ENCODE data around the gene ETFDH. TPM values are rescaled to one million over a fixed set of nuclear protein-coding genes. Genes with fewer than 3 reads are reported as not detected.

The ETFDH gene
- polyA plus RNA-seq, 1 donor from 2014 or later: 45.1 TPM

DNA sequence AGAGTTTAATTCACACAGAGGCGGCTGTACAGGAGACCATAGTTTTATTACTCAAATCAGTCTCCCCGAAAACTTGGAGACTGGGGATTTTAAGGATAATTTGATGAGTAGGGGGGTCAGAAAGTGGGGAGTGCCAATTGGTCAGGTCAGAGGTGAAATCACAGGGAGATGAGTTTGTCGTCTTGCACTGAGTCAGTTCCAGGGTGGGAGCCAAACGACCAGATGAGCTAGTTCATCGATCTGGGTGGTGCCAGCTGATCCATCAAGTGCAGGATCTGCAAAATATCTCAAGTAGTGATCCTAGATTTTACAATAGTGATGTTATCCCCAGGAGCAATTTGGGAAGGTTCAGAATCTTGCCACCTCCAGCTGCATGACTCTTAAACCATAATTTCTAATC lies 4.0 kb downstream of the ETFDH start:
- Histone ChIP-seq H3F3A (ENCODE audit: insufficient read depth, low read length, poor library complexity, severe bottlenecking) (no peaks in the 10 kb centered on the region), H3K27me3 (ENCODE audit: insufficient read depth, low read depth, low read length) (no peaks in the 10 kb centered on the region), H3K4me3 (ENCODE audit: low read length) (no peak overlapping the region), H3K9me3 (ENCODE audit: low read length) (no peaks in the 10 kb centered on the region), H3K4me2 (ENCODE audit: low read length) (no peak overlapping the region), H3K9me2 (ENCODE audit: insufficient read depth, low read length) (no peaks in the 10 kb centered on the region), H4K20me1 (ENCODE audit: insufficient read depth) (no peaks in the 10 kb centered on the region), H3K27ac (ENCODE audit: low read length) (no peak overlapping the region), H2AFZ (ENCODE audit: low read depth, low read length) (no peak overlapping the region), H3K9ac (ENCODE audit: low read length) (no peak overlapping the region), H3K79me2 (replicated peaks; ENCODE audit: insufficient read depth, low read length) (peaks cover 7% of the 10 kb centered on the region), H3K36me3 (ENCODE audit: insufficient read depth, low read length) (no peaks in the 10 kb centered on the region)
- TF ChIP-seq EP300 (conservative IDR thresholded peaks at IDR 0.05; ENCODE audit: poor library complexity, severe bottlenecking) (no peak), TAF1 (IDR thresholded peaks at IDR 0.05; ENCODE audit: low read depth) (no peak), POLR2AphosphoS5 (IDR thresholded peaks at IDR 0.05) (no peak), RAD21 (conservative IDR thresholded peaks at IDR 0.05) (no peak), MXI1 (conservative IDR thresholded peaks at IDR 0.05; ENCODE audit: poor library complexity, severe bottlenecking) (no peak), EZH2 (IDR thresholded peaks at IDR 0.05; ENCODE audit: borderline replicate concordance, insufficient read depth, low read length, poor library complexity, severe bottlenecking) (no peak), CTCF (IDR thresholded peaks at IDR 0.05; ENCODE audit: poor library complexity, severe bottlenecking) (no peak), SMC3 (conservative IDR thresholded peaks at IDR 0.05; ENCODE audit: poor library complexity) (no peak)
- TF ChIP-seq, protein P1, sequence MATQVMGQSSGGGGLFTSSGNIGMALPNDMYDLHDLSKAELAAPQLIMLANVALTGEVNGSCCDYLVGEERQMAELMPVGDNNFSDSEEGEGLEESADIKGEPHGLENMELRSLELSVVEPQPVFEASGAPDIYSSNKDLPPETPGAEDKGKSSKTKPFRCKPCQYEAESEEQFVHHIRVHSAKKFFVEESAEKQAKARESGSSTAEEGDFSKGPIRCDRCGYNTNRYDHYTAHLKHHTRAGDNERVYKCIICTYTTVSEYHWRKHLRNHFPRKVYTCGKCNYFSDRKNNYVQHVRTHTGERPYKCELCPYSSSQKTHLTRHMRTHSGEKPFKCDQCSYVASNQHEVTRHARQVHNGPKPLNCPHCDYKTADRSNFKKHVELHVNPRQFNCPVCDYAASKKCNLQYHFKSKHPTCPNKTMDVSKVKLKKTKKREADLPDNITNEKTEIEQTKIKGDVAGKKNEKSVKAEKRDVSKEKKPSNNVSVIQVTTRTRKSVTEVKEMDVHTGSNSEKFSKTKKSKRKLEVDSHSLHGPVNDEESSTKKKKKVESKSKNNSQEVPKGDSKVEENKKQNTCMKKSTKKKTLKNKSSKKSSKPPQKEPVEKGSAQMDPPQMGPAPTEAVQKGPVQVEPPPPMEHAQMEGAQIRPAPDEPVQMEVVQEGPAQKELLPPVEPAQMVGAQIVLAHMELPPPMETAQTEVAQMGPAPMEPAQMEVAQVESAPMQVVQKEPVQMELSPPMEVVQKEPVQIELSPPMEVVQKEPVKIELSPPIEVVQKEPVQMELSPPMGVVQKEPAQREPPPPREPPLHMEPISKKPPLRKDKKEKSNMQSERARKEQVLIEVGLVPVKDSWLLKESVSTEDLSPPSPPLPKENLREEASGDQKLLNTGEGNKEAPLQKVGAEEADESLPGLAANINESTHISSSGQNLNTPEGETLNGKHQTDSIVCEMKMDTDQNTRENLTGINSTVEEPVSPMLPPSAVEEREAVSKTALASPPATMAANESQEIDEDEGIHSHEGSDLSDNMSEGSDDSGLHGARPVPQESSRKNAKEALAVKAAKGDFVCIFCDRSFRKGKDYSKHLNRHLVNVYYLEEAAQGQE (IDR thresholded peaks at IDR 0.05; ENCODE audit: borderline replicate concordance): no peak

- no peaks in the 10 kb centered on the region for H3K27me3 ChIP-seq (ENCODE audit: insufficient read depth, low read depth, low read length)
- no peak overlapping the region for H3K4me3 ChIP-seq (ENCODE audit: low read length)
- H3K4me2 ChIP-seq (ENCODE audit: low read length): no peak overlapping the region
- H2AFZ ChIP-seq (ENCODE audit: low read depth, low read length): no peak overlapping the region
- no peaks in the 10 kb centered on the region for H3K36me3 ChIP-seq (ENCODE audit: insufficient read depth, low read length)
- no peaks in the 10 kb centered on the region for H4K20me1 ChIP-seq (ENCODE audit: insufficient read depth)
- H3F3A ChIP-seq (ENCODE audit: insufficient read depth, low read length, poor library complexity, severe bottlenecking): no peaks in the 10 kb centered on the region
- no peaks in the 10 kb centered on the region for H3K9me3 ChIP-seq (ENCODE audit: low read length)
- no peaks in the 10 kb centered on the region for H3K9me2 ChIP-seq (ENCODE audit: insufficient read depth, low read length)
- peaks cover under 1% of the 10 kb centered on the region for H3K79me2 ChIP-seq (replicated peaks; ENCODE audit: insufficient read depth, low read length)
- H3K9ac ChIP-seq (ENCODE audit: low read length): no peak overlapping the region
- TF ChIP-seq MXI1 (conservative IDR thresholded peaks at IDR 0.05; ENCODE audit: poor library complexity, severe bottlenecking): no peak
- no peak for TF ChIP-seq CTCF (IDR thresholded peaks at IDR 0.05; ENCODE audit: poor library complexity, severe bottlenecking)
- TF ChIP-seq, protein P1 (IDR thresholded peaks at IDR 0.05; ENCODE audit: borderline replicate concordance): no peak
- TF ChIP-seq POLR2AphosphoS5 (IDR thresholded peaks at IDR 0.05): no peak
- TF ChIP-seq TAF1 (IDR thresholded peaks at IDR 0.05; ENCODE audit: low read depth): no peak
- no peak for TF ChIP-seq RAD21 (conservative IDR thresholded peaks at IDR 0.05)
- H3K27ac ChIP-seq (ENCODE audit: low read length): no peak overlapping the region
Measured at GRCh38 chr4:158678767-158679166, 6.7 kb downstream of the ETFDH start.

Data from neural cell (in vitro differentiated cells).